ENCODE results near the gene SLC9B2.

SLC9B2 gene

GRCh38 chr4:103075894-103076746 lies 441 bp downstream of the SLC9B2 start:
- no peak for DNase-seq (ENCODE audit: low read depth)

DNA sequence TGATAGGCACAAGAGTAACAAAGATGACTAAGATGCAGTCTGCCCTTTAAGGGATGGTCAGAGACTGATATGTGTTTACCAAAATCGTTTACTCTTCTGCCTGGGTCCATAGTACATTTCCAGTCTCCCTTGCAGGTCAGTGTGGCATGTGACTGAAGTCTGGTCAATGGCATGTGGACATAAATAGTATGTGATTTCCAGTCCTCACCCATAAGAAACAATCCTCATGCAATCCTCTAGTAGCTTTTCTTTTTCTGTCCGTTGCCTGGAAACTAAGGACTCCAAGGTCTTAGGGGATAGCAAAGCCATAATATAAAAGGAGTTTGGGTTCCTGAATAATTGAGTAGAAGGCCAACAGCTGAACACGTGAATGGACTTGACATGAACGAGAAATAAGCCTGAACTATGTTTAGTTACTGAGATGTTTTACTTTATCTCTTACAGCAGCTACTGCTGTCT lies 1.1 kb downstream of the SLC9B2 start:
- DNase-seq (ENCODE audit: low read depth), result no peak

DNA sequence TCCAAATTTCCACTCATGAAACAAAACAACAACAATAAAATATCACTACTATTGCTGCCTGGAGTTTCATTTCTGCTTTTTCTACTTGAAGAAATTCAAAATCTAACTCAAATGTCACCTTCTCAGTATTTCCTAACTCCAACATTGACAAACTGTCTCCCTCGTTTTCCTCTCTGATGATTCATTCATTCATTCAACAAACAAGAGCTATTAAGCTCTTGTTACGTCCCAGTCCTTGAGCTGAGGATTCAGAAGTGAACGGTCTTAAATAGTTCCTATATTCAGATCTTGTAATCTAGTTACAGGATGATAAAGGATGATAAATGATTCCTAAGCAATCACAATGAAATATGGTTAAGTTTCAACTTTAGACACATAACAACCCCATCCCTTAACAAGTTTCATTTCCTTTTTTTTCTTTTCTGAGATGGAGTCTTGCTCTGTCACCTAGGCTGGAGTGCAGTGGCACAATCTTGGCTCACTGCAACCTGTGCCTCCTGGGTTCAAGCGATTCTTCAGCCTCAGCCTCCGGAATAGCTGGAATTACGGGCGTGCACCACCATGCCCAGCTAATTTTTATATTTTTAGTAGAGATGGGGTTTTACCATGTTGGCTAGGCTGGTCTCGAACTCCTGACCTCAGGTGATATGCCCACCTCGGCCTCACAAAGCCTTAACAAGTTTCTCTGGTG lies 1.7 kb downstream of the SLC9B2 start:
- DNase-seq (ENCODE audit: low read depth), result no peak

DNA sequence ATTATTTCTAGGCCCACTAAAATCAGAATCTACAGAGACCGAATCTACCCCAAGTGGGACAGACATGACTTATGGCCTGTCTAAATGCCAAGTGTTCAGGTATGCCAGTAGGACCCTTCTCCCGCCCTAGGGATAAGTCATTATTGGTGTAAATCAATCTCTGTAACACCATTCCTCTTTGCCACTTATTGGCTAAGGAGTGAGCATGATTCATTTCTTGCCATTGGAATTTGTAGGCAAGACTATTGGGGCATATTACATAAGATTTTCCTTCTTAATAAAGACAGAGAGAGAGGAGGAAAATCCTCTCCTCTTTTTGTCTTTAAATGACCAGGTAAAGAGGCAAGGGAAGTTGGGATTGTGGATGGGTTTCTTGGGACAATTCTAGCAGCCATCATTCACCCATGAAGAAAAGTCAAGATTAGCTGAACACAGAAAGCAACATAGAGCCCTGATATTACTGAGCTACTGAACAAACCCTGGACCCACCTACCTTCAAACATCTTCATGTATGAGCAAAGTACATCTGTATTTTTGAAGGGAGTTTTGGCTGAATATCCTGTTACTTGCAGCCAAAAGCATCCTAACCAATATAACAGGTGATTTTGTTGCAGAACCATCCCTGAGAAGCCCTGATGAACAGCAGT lies 2.6 kb downstream of the SLC9B2 start:
- no peak for DNase-seq (ENCODE audit: low read depth)

GRCh38 chr4:103067841-103068547 lies 8.6 kb downstream of the SLC9B2 start:
- no peak for DNase-seq (ENCODE audit: low read depth)

DNA sequence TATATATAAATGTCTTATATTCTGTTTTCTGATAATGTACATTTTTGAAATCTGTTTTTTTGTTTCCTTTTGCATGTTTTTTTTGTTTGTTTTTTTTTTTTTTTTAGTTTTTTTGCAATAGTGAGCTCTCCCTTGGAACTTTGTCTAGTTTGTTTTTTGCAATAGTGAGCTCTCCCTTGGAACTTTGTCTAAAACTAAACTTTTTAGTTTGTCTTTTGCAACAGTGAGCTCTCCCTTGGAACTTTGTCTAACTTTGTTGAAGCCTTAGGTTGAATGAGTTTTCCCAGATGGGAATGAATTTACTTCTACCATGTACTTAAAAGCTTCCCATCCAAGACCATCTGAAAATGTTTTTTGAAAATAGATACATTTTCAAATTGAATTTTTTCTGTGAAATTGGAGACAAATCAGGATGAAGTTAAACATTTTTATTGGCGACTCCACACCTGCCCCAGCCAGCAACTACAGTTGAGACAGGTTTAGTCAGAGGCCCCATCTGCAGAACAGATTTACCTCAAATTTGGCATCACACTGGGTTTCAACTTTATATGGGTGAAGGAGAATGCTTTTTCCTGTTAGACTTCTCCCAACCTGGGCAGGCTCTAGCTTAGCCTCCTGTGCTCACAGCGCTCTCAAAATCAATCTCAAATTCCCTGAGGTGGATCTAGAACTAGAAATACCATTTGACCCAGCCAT lies 16.0 kb downstream of the SLC9B2 start:
- DNase-seq (ENCODE audit: low read depth), result no peak

GRCh38 chr4:103054030-103054429 lies 22.5 kb downstream of the SLC9B2 start:
- no peak for DNase-seq (ENCODE audit: low read depth)

DNA sequence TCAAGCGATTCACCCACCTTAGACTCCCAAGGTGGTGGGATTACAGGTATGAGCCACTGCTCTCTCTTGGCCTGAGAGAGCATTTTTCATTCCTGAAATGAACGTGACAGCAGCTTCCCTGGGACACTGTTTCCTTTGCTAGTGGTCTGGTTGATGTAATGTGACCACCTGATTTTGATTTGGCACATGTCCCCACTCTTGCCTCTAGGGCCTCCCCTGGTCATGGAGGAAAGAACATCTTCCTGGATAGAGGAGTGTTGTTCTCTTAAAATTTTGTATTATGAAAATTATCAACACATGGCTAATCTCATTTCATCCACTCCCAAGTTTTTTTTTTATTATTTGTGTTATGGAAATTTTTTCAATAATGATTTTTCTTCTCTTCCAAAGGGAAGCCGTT lies 23.8 kb downstream of the SLC9B2 start:
- no peak for DNase-seq (ENCODE audit: low read depth)

GRCh38 chr4:103052145-103052544 lies 24.4 kb downstream of the SLC9B2 start:
- DNase-seq (ENCODE audit: low read depth), result no peak

GRCh38 chr4:103050736-103051436 lies 25.7 kb downstream of the SLC9B2 start:
- no peak for DNase-seq (ENCODE audit: low read depth)

DNA sequence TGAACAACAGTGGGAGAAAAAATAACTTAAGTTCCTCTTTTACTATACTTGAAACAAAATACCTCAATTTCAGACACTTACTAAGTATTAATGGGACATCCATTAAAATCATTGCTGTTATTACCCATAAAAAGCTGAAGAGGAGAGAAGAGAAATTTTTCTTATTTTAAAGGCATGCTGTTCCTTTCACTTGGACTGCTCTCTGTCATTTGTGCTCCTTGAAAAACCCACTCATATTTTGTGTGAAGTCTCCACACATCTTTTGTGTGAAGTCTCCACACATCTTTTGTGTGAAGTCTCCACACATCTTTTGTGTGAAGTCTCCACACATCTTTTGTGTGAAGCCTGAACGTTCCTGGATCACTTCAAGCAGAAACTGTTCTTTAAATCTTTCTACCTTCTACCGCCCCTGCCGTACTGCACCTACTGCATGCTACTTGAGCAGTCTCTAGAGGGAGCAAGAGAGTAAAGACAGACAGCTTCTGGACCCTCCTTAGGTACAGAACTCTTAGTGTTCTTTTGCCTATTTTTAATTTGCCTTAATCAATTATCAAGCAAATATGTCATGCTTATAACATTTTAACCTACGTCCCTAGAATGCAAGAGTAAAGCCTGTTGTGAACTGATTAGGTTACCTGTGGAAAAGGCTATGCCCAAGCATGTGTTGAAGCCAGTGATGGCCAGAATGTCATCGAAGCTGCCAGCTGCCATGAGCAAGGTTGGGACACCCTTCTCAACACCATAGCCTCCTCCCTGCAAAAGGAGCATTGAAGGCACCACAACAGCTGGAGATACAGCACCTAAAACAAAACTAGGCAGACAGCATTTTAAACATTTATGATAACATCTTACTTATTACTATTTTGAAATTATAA lies 29.9 kb downstream of the SLC9B2 start:
- no peak for DNase-seq (ENCODE audit: low read depth)

DNA sequence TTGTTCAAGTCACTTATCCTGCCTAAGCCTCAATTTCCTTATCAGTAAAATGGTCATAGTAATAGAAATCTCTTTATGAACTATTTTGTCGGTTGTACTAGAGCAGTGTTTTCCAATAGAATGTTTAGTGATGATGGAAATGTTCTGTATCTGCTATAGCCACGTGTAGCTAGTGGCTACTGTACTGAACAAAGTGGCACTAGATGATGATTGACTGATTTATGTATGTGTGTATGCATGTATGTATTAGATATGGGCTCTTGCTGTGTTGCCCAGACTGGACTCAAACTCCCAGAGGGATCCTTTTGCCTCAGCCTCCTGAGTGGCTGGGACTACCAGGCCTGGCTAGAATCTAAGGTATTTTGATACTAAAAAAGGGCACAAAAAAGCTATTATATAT lies 32.4 kb downstream of the SLC9B2 start:
- no peak for DNase-seq (ENCODE audit: low read depth)

- DNase-seq (ENCODE audit: low read depth), result no peak
Measured at GRCh38 chr4:103036169-103036568, 40.4 kb downstream of the SLC9B2 start.

DNA sequence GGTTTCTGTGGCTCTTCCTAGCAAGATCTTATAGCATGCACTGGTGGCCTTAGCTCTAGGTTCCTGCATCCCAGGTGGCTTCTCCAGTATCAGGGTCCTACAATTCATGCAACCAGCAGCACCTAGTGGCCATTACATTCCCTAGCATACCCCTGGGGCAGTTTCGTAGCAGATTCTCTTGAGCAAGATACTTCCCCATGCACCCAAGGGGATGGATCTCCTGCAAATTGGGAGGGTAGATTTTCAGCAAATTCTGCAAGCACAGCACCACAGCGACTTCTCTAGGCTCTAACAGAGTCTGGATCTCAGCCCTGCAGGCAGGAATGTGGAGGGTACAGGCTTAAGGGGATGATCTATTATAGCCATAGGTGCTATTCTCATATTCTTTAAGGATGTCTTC lies 44.0 kb downstream of the SLC9B2 start:
- no peak for DNase-seq (ENCODE audit: low read depth)

- no peak for DNase-seq (ENCODE audit: low read depth)
Measured at GRCh38 chr4:103030791-103031190, 45.8 kb downstream of the SLC9B2 start.

- no peak for DNase-seq (ENCODE audit: low read depth)
Measured at GRCh38 chr4:103029300-103029699, 47.3 kb downstream of the SLC9B2 start.

- no peak for DNase-seq (ENCODE audit: low read depth)
Measured at GRCh38 chr4:103026868-103027267, 49.7 kb downstream of the SLC9B2 start.

GRCh38 chr4:103024996-103025395 lies 51.6 kb downstream of the SLC9B2 start:
- no peak for DNase-seq (ENCODE audit: low read depth)

DNA sequence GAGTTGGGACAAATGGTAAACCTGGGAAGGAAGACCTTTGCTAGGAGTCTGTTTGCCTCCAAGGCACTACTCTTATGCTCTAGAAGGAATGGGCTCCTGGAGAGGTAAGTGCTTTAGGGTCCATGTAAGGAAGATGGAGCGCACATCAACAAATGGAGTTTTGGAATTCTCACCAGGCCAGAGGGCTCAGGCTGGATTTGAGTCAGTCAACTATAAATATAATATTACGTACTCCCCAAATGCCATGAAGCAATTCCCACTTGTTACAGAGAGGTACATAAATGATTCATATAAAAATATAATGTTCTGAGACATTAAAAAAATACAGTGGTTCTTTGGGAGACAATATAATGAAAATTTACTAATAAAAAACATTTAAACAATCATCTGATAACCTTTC lies 55.4 kb downstream of the SLC9B2 start:
- DNase-seq (ENCODE audit: low read depth), result no peak
